Peyer's patch (tissue), 4 donors: ENCODE results near the gene GPR137. TPM values are rescaled to one million over a fixed set of nuclear protein-coding genes. Genes with fewer than 3 reads are reported as not detected.
"Not testable (repeated sequence)": the region's sequence is repeated elsewhere in the genome, so short reads cannot be mapped to it uniquely, and the experiment has no call there.

Source experiments
- DNase-seq, 3 donors: peaks; one replicate each; pipeline ENCODE4 v3.0.0-alpha.2; 2017 to 2019
- H3K27ac ChIP-seq, 4 donors: fragments of 200-600 bp; sonication (generic); one replicate each; pipeline ENCODE4 v1.5.1; 2016 to 2019
- H3K27me3 ChIP-seq, 2 donors: fragments of 200-600 bp; sonication (generic); one replicate each; pipeline ENCODE4 v1.5.1; 2019
- H3K36me3 ChIP-seq, 3 donors: fragments of 200-600 bp; sonication (generic); one replicate each; pipeline ENCODE4 v1.5.1; 2016 to 2019
- H3K4me1 ChIP-seq, 4 donors: fragments of 200-600 bp; sonication (generic); one replicate each; pipeline ENCODE4 v1.5.1; 2016 to 2019
- H3K4me3 ChIP-seq, 4 donors: fragments of 200-600 bp; sonication (generic); 1 replicate in 3 of 4; 2 replicates in 1 of 4; pipeline ENCODE4 v1.5.1; 2016 to 2019; ENCODE audit warnings: mild to moderate bottlenecking in 1 of 4
- H3K9me3 ChIP-seq, 4 donors: fragments of 200-600 bp; sonication (generic); one replicate each; pipeline ENCODE4 v1.5.1; 2016 to 2019; ENCODE audit warnings: mild to moderate bottlenecking in 1 of 4
- POLR2A ChIP-seq, 2 donors: fragments of 450-650 bp; IDR thresholded peaks; one replicate each; pipeline ENCODE4 v1.5.1; 2017; ENCODE audit warnings: antibody characterized with exemption in 2 of 2, mild to moderate bottlenecking in 2 of 2, moderate library complexity in 2 of 2
- total RNA-seq, 4 donors: library from RNA; depleted of rRNA; stranded (reverse); fragments of >200 nt; gene quantifications; one replicate each; pipeline ENCODE4 v1.1.0, GENCODE V29; 2016
- TF ChIP-seq, protein P1 (sequence below), 6 experiments: fragments of 450-650 bp in 4 of 6; fragments of 200-600 bp in 2 of 6; sonication (generic) in 1 of 6; IDR thresholded peaks; one replicate each; pipeline ENCODE4 v1.5.1; 2017 to 2019; ENCODE audit warnings: antibody characterized with exemption in 6 of 6, mild to moderate bottlenecking in 3 of 6, moderate library complexity in 1 of 6

Gene GPR137
- total RNA-seq, 4 donors from 2014 or later = 5.8 to 49.7 (median 26.3) TPM

DNA sequence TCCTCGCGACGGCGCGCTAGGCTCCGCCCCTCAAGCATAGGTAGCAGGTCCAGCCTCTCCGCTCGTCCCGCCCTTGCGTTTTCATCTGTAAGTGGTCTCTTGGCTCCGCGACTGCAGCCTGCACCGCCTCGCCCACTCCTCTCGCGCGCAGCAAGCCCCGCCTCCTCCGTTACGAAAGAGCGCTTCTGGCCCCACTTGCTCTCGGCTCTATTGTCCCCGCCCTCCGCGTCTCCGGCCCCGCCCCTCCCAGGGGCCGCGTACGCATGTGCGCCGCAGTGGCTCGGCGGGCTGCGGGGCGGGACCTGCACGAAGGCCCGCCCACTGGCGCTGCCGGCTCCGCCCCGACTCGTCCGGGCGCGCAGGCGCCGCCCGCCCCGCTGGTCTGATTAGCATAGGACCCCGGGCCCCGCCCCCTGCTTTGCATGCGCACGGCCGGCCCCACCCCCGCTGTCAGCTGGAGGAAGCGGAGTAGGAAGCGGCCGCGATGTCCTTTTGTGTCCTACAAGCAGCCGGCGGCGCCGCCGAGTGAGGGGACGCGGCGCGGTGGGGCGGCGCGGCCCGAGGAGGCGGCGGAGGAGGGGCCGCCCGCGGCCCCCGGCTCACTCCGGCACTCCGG is 19.5 kb downstream of the GPR137 start, which contains the start of gene ESRRA:
ESRRA (plus strand) TSS at position 450 of the 616 bp plus-strand sequence. CDS start 1,656 bp downstream, outside the sequence.
- peaks cover 0 to 1% of the 10 kb centered on the region in 2 donors for H3K27me3 ChIP-seq
- peaks cover 3 to 42% (median 22%) of the 10 kb centered on the region in 4 donors for H3K4me1 ChIP-seq
- TF ChIP-seq POLR2A (IDR thresholded peaks at IDR 0.05) = peak; percentile 68 to 86
- TF ChIP-seq, protein P1, sequence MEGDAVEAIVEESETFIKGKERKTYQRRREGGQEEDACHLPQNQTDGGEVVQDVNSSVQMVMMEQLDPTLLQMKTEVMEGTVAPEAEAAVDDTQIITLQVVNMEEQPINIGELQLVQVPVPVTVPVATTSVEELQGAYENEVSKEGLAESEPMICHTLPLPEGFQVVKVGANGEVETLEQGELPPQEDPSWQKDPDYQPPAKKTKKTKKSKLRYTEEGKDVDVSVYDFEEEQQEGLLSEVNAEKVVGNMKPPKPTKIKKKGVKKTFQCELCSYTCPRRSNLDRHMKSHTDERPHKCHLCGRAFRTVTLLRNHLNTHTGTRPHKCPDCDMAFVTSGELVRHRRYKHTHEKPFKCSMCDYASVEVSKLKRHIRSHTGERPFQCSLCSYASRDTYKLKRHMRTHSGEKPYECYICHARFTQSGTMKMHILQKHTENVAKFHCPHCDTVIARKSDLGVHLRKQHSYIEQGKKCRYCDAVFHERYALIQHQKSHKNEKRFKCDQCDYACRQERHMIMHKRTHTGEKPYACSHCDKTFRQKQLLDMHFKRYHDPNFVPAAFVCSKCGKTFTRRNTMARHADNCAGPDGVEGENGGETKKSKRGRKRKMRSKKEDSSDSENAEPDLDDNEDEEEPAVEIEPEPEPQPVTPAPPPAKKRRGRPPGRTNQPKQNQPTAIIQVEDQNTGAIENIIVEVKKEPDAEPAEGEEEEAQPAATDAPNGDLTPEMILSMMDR (IDR thresholded peaks at IDR 0.05) = no peak
- peak; percentile 100 for DNase-seq
- no peaks in the 10 kb centered on the region for H3K9me3 ChIP-seq
- H3K27ac ChIP-seq = peak within 1 kb of the TSS; percentile 89 to 100 (median 96)
- H3K4me3 ChIP-seq = peak within 1 kb of the TSS; percentile 82 to 97 (median 92)
- H3K36me3 ChIP-seq = peaks cover 0 to 13% (median 0%) of the 10 kb centered on the region in 3 donors

DNA sequence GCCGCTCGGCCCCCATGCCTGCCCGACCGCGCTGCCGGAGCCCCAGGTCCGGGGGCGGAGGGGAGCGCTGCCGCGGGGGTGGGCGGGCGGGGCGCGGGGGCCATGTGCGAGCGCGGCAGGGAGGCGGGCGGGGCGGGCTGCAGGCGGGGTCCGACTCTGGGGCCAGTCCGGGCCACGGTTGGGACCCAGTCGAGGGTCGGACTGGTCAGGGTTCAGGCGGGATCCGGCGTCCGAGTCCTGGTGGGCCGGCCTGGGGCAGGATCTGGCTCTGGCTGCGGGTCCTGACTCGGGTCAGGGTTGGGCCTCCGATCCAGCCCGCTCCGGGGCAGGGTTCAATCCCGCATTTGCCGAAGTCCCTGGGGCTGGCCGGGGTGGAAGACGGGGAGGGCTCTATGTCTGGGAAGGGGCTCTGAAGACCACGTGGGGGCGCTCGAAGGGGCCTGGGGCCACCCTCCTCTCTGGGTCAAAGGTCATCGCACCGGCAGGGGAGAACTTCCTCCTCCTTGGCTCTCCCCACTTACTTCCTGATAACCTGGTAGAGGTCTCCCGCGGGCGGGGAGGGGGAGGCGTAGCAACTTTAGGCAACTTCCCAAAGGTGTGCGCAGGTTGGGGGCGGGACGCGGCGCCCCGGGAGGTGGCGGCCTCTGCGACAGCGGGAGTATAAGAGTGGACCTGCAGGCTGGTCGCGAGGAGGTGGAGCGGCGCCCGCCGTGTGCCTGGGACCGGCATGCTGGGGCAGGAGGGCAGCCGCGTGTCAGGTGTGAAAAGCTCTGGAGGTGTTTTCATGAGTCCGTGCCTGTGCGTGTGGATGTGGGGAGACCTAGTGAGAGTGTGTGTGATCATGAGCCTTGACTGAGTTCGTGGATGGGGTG is 20.3 kb downstream of the GPR137 start:
- Histone ChIP-seq H3K27ac (peak overlapping the region; percentile 85 to 100 (median 96)), H3K27me3 (no peaks in the 10 kb centered on the region), H3K9me3 (no peaks in the 10 kb centered on the region), H3K4me3 (peak overlapping the region; percentile 82 to 97 (median 92)), H3K36me3 (peaks cover 0 to 13% (median 0%) of the 10 kb centered on the region in 3 donors), H3K4me1 (peaks cover 3 to 34% (median 15%) of the 10 kb centered on the region in 4 donors)
- TF ChIP-seq, protein P1 (IDR thresholded peaks at IDR 0.05) = peak in 3 of 6 experiments; percentile 1 to 25 (median 14)
- TF ChIP-seq POLR2A (IDR thresholded peaks at IDR 0.05) = peak; percentile 71 to 74
- DNase-seq = peak; percentile 82 to 94 (median 87)

- Histone ChIP-seq H3K4me3 (peak overlapping the region; percentile 82 to 97 (median 92)), H3K9me3 (no peaks in the 10 kb centered on the region), H3K27ac (peak overlapping the region; percentile 85 to 100 (median 96)), H3K36me3 (peaks cover 0 to 13% (median 0%) of the 10 kb centered on the region in 3 donors), H3K4me1 (peaks cover 3 to 34% (median 13%) of the 10 kb centered on the region in 4 donors), H3K27me3 (no peaks in the 10 kb centered on the region)
- DNase-seq = no peak
- TF ChIP-seq, protein P1 (IDR thresholded peaks at IDR 0.05) = no peak
- TF ChIP-seq POLR2A (IDR thresholded peaks at IDR 0.05) = peak in 1 of 2 donors; percentile 1
These were observed 20.9 kb downstream of the GPR137 start for GRCh38 chr11:64306563-64306875.

GRCh38 chr11:64306876-64307622 is 21.4 kb downstream of the GPR137 start:
- TF ChIP-seq, protein P1 (IDR thresholded peaks at IDR 0.05) = no peak
- no peak for TF ChIP-seq POLR2A (IDR thresholded peaks at IDR 0.05)
- Histone ChIP-seq H3K36me3 (peaks cover 0 to 13% (median 0%) of the 10 kb centered on the region in 3 donors), H3K27me3 (no peaks in the 10 kb centered on the region), H3K27ac (peak overlapping the region; percentile 85 to 100 (median 96)), H3K9me3 (no peaks in the 10 kb centered on the region), H3K4me3 (peak overlapping the region; percentile 82 to 97 (median 92)), H3K4me1 (peaks cover 3 to 34% (median 13%) of the 10 kb centered on the region in 4 donors)
- DNase-seq = peak in 2 of 3 donors; percentile 69 to 78

GRCh38 chr11:64307795-64308194 is 22.1 kb downstream of the GPR137 start:
- H3K27me3 ChIP-seq, DNase-seq, H3K9me3 ChIP-seq: not testable (repeated sequence)
- peaks cover 0 to 16% (median 0%) of the 10 kb centered on the region in 3 donors for H3K36me3 ChIP-seq
- H3K4me1 ChIP-seq = peaks cover 3 to 40% (median 13%) of the 10 kb centered on the region in 4 donors
- H3K27ac ChIP-seq = peak overlapping the region in 3 of 4 donors; percentile 85 to 100 (median 98)
- H3K4me3 ChIP-seq = peak overlapping the region in 2 of 4 donors; percentile 96 to 97
